DMS79 treated with DMSO at 0.1 percent for 48 hours (cell line): ENCODE measurements around the gene SLC35F4.

Experiments
- DNase-seq: peaks from one replicate; lab custom pipeline; 2025; lab: John Stamatoyannopoulos, UW

The SLC35F4 gene

GRCh38 chr14:57848353-57848752, 17.5 kb downstream of the SLC35F4 start:
- no peak for DNase-seq

GRCh38 chr14:57847706-57848105, 18.2 kb downstream of the SLC35F4 start:
- DNase-seq: no peak

- no peak for DNase-seq
These were observed 18.8 kb downstream of the SLC35F4 start for GRCh38 chr14:57847096-57847495.

DNA sequence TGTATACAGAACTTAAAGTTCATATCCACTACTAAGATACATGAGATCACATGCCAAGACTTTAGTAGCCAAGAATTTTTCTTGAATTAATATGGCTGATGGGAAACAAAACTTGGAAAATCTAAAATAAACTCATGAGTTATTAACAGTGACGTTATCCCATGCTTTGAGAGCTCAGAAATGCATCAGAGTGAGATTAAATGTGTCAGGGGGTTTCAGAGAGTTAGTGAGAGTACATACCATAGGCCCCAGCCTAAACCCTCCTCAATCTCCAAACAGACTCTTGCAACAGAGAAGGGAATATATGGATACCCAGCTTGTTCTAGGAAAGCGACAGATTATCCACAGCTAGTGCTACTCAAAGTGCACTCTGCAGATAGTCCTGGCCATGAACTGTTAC, 19.3 kb downstream of the SLC35F4 start:
- DNase-seq: no peak

- DNase-seq: no peak
These were observed 19.9 kb downstream of the SLC35F4 start for GRCh38 chr14:57845802-57846531.

DNA sequence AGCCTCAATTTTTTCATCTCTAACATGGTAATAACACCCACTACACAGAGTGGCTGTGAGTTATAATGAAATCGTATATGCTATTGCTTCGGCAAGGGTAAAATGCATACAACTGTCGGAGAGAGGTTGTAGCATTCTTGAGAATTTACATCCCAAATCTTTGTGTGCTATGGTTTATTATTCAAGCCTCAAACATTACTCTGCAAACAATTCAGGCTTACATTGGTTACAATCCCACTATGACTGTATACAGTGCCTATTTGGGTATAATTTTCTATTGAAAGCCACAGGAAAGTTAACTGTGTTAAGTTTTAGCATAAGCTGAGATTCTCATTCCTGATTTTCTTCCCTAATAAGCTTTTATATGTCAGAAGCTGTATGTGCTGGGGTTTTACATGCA, 20.6 kb downstream of the SLC35F4 start:
- no peak for DNase-seq

GRCh38 chr14:57837267-57837666, 28.6 kb downstream of the SLC35F4 start:
- no peak for DNase-seq

DNA sequence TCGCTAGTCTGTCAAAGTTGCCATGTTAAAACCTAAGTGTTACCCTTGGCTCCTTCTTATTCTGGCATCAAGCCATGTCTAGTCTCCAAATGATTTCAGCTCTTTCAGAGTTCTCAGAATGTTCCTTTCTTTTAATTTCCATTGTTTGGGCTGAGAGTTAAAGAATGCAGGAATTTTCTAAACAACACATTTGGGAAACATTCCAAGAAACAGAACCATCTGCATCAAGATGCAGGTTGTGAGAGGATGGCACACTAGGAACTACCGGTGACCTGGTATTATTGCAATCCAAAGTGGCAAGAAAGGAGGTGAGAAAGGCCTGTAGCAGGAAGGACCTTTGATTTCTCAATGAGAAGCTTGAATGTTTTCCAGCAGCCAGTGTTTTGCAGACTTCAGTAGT, 30.1 kb downstream of the SLC35F4 start:
- no peak for DNase-seq

DNA sequence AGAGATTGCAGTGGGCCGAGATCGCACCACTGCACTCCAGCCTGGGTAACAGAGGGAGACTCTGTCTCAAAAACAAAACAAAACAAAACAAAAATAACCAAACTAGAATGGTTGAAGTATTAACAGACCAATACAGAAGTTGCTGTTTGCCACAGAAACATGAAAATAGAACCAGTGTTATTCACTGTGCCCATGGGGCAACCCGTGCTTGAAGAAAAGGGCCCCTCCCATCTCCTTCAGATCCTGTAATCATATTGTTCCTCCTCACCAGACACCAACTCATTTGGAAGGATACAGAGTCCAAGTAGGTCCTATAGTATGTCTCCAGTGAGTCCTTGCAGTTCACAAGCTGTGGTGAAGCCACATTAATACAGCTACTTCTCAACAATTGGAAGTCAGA, 30.9 kb downstream of the SLC35F4 start:
- DNase-seq: no peak

DNA sequence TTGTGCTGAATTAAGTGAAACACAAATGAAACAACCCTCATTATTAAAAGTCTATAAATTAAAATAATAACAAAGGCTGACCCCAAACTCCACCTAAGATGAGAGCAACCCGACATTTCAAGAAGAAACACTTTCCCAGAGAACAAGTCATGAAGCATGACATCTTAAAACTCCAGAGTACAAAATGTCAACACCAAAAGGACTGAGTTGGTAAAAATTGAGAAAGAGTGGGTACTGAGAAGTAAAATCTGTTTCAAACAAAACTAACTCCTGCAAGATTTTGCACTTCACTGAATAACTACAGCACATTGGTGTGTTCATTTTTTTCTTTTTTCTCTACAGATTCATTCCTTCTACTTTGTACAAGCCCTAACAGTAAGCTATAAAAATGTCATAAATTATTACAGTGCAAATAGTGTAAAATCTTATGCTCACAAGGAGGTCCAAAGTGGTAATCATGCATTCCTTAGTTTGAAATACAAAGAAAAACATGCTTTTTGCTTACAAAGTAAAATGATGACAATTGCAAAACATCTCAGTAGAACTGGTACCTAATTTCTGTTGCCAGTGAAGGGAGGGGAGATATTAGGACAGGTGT, 31.8 kb downstream of the SLC35F4 start:
- DNase-seq: peak; percentile 35

DNA sequence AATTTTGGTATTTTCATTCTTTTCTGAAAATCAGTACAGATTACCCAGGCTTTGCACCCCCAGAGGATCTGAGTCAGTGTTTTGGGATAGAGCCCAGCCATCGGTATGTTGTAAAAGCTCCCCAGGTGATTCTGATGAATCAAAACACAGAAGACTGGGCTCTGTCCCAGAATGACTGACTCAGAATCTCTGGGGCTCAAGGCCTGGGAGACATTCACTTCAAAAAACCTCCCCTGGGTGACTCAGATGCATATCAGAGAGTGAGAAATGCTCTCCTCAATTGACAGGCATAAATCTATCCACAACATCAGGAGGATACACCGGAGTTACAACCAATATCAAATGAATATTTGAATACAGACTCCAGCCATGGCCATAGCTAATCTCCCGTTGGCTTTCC, 32.6 kb downstream of the SLC35F4 start:
- DNase-seq: peak; percentile 22

- no peak for DNase-seq
These were observed 33.9 kb downstream of the SLC35F4 start for GRCh38 chr14:57831981-57832380.

GRCh38 chr14:57828713-57829112, 37.2 kb downstream of the SLC35F4 start:
- DNase-seq: no peak

GRCh38 chr14:57823015-57823660, 42.8 kb downstream of the SLC35F4 start:
- no peak for DNase-seq

GRCh38 chr14:57822081-57822480, 43.8 kb downstream of the SLC35F4 start:
- peak; percentile 34 for DNase-seq

DNA sequence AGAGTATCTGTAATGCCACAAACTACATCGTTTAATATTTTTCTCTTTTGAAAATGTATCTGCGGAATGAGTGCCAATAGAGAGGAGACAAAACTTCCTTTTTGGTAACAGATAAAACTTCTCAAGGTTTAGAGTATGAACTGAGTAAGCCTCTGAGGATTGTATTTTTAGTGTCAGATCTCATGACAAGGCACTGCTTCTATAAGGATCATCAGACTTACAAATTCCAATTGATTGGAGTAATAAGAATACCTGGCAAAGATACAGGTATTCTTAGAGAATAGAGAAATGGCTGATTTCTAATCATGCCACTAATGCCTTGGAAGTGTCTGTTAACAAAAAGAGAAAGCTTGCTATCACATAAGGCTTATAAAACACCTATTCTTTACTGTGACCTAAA, 45.3 kb downstream of the SLC35F4 start:
- DNase-seq: no peak

GRCh38 chr14:57818511-57818910, 47.4 kb downstream of the SLC35F4 start:
- DNase-seq: peak; percentile 36

GRCh38 chr14:57816568-57817284, 49.2 kb downstream of the SLC35F4 start:
- no peak for DNase-seq

DNA sequence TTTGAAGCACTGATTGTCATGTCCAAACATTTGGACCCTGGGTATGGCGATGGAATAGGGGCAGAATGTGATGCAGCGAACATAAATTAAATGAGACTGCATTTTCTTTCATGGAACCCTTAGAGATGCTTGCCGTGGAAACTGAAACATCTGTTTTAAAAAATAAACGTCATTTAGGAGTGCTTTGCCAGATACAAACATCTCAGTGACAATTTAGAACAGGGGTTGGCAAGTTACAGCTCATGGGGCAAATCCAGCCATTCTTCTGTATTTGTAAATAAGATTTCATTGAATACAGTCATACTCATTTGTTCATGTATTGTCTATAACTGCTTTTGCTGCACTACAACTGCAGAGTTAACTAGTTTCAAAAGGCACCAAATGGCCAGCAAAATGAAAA, 51.2 kb downstream of the SLC35F4 start:
- DNase-seq: no peak

GRCh38 chr14:57812741-57813140, 53.2 kb downstream of the SLC35F4 start:
- DNase-seq: no peak

GRCh38 chr14:57811998-57812546, 53.8 kb downstream of the SLC35F4 start:
- DNase-seq: no peak

- no peak for DNase-seq
These were observed 56.1 kb downstream of the SLC35F4 start for GRCh38 chr14:57809808-57810207.
